ENCODE results near the gene ELMO1. TPM values are rescaled to one million over a fixed set of nuclear protein-coding genes. Genes with fewer than 3 reads are reported as not detected.
A peak's percentile ranks its signal among the peaks of the same experiment; 100 is the strongest.

The ELMO1 gene
- total and polyA plus RNA-seq, 2 of the 13 experiments (the other 11 are each of a cell fraction or from before 2014, with no cell fraction given): 0.11 to 0.17 TPM

- POLR2A ChIA-PET: no interaction called here
- no peak overlapping the region for H3K27ac ChIP-seq (ENCODE audit: extremely low read length, insufficient read depth, low read length)
- no TSS peak for BruUV-seq (replicated peaks)
Measured at GRCh38 chr7:37442268-37442667, 6.4 kb downstream of the ELMO1 start.

GRCh38 chr7:37441816-37442215 lies 6.8 kb downstream of the ELMO1 start:
- Histone ChIP-seq H2AFZ (ENCODE audit: low read length) (peak overlapping the region; percentile 15), H3K27ac (ENCODE audit: extremely low read length, insufficient read depth, low read length) (no peak overlapping the region), H3K9me3 (ENCODE audit: low read length) (no peaks in the 10 kb centered on the region), H3K4me2 (ENCODE audit: low read depth, low read length) (no peak overlapping the region), H3K4me3 (replicated peaks in 1 of 3; ENCODE audit: insufficient read depth in 1 of 3, low read depth in 2 of 3, low read length in 3 of 3) (no peak overlapping the region), H3K9ac (ENCODE audit: insufficient read depth, low read depth, low read length) (no peak overlapping the region), H3K27me3 (ENCODE audit: control insufficient read depth in 1 of 2, insufficient read depth in 2 of 2, low read length in 2 of 2) (peaks cover 0 to 5% of the 10 kb centered on the region in 2 experiments; a peak in 2 of 5 replicates), H3K36me3 (replicated peaks in 1 of 2; ENCODE audit: control insufficient read depth in 1 of 2, insufficient read depth in 2 of 2, low read length in 2 of 2) (no peaks in the 10 kb centered on the region), H3K4me1 (ENCODE audit: insufficient read depth, low read length) (no peaks in the 10 kb centered on the region), H4K20me1 (ENCODE audit: insufficient read depth, low read length) (no peaks in the 10 kb centered on the region), H3K79me2 (ENCODE audit: insufficient read depth, low read length) (no peaks in the 10 kb centered on the region)
- WGBS (ENCODE audit: low lambda C conversion rate): 2% methylated on average over 3 of the region's 3 CpGs
- BruUV-seq (replicated peaks): no TSS peak
- in situ Hi-C loops (cut with HindIII; ENCODE audit: extremely low pct_ligation_motif_present, low pct_unique_long_range_greater_than_20kb) (no loop called here), intact Hi-C loops (cut with micrococcal nuclease; ENCODE audit: unreplicated experiment) (no loop called here)
- DNase-seq (ENCODE audit: low spot score) (no peak), FAIRE-seq (no peak), ATAC-seq (no peak)
- CTCF ChIA-PET (ENCODE audit: low intra/inter-chr PET ratio, low total read pairs): no interaction called here
- POLR2A ChIA-PET: no interaction called here
- TF ChIP-seq MTF1 (CRISPR knock-in tag; IDR thresholded peaks at IDR 0.05) (no peak), ZNF879 (CRISPR knock-in tag; IDR thresholded peaks at IDR 0.05) (no peak), CEBPB (IDR thresholded peaks at IDR 0.05; ENCODE audit: borderline replicate concordance, low read depth, low read length) (no peak), ZNF800 (CRISPR knock-in tag; IDR thresholded peaks at IDR 0.05) (no peak), CSRNP1 (CRISPR knock-in tag; IDR thresholded peaks at IDR 0.05) (no peak), MXI1 (IDR thresholded peaks at IDR 0.05; ENCODE audit: borderline replicate concordance, low read depth, low read length) (no peak), MBNL3 (CRISPR knock-in tag; conservative IDR thresholded peaks at IDR 0.05) (no peak), WIZ (CRISPR knock-in tag; IDR thresholded peaks at IDR 0.05) (no peak), ZNF619 (CRISPR knock-in tag; IDR thresholded peaks at IDR 0.05) (no peak)

More at GRCh38 chr7:37442268-37442667, 6.4 kb downstream of the ELMO1 start:
- in situ Hi-C loops (cut with HindIII; ENCODE audit: extremely low pct_ligation_motif_present, low pct_unique_long_range_greater_than_20kb): no loop called here
- no peak overlapping the region for H3K4me2 ChIP-seq (ENCODE audit: low read depth, low read length)
- no peaks in the 10 kb centered on the region for H3K36me3 ChIP-seq (replicated peaks in 1 of 2; ENCODE audit: control insufficient read depth in 1 of 2, insufficient read depth in 2 of 2, low read length in 2 of 2)
- no peaks in the 10 kb centered on the region for H3K9me3 ChIP-seq (ENCODE audit: low read length)
- peaks cover 0 to 10% of the 10 kb centered on the region in 2 experiments; a peak in 2 of 5 replicates for H3K27me3 ChIP-seq (ENCODE audit: control insufficient read depth in 1 of 2, insufficient read depth in 2 of 2, low read length in 2 of 2)
- DNase-seq (ENCODE audit: low spot score) (no peak), FAIRE-seq (no peak), ATAC-seq (no peak)
- no peaks in the 10 kb centered on the region for H3K4me1 ChIP-seq (ENCODE audit: insufficient read depth, low read length)
- H3K79me2 ChIP-seq (ENCODE audit: insufficient read depth, low read length): no peaks in the 10 kb centered on the region
- H3K9ac ChIP-seq (ENCODE audit: insufficient read depth, low read depth, low read length): no peak overlapping the region
- no peak overlapping the region for H3K4me3 ChIP-seq (replicated peaks in 1 of 3; ENCODE audit: insufficient read depth in 1 of 3, low read depth in 2 of 3, low read length in 3 of 3)
- no peaks in the 10 kb centered on the region for H4K20me1 ChIP-seq (ENCODE audit: insufficient read depth, low read length)
- CTCF ChIA-PET (ENCODE audit: low intra/inter-chr PET ratio, low total read pairs): no interaction called here
- TF ChIP-seq MAFF (IDR thresholded peaks at IDR 0.05; ENCODE audit: low read depth, low read length) (no peak), ZNF326 (CRISPR knock-in tag; IDR thresholded peaks at IDR 0.05; ENCODE audit: borderline replicate concordance) (no peak), ZNF224 (CRISPR knock-in tag; IDR thresholded peaks at IDR 0.05) (no peak), ZNF337 (CRISPR knock-in tag; IDR thresholded peaks at IDR 0.05; ENCODE audit: borderline replicate concordance, low read depth) (no peak), MIER2 (CRISPR knock-in tag; IDR thresholded peaks at IDR 0.05) (no peak), HNRNPLL (IDR thresholded peaks at IDR 0.05; ENCODE audit: low read depth, low read length, poor library complexity, severe bottlenecking) (no peak), ZFP36L1 (CRISPR knock-in tag; IDR thresholded peaks at IDR 0.05) (no peak), PTBP1 (IDR thresholded peaks at IDR 0.05; ENCODE audit: low read depth, low read length, poor library complexity, severe bottlenecking) (no peak), ZNF879 (CRISPR knock-in tag; IDR thresholded peaks at IDR 0.05) (no peak), SOX5 (CRISPR knock-in tag; IDR thresholded peaks at IDR 0.05; ENCODE audit: borderline replicate concordance) (no peak), POLR2AphosphoS5 (IDR thresholded peaks at IDR 0.05; ENCODE audit: low read depth, low read length) (no peak), ZNF543 (CRISPR knock-in tag; IDR thresholded peaks at IDR 0.05) (no peak), RARG (CRISPR knock-in tag; IDR thresholded peaks at IDR 0.05; ENCODE audit: low read depth) (no peak), HDAC1 (CRISPR knock-in tag; IDR thresholded peaks at IDR 0.05) (no peak), ZNF775 (CRISPR knock-in tag; IDR thresholded peaks at IDR 0.05; ENCODE audit: borderline replicate concordance) (no peak), SP2 (CRISPR knock-in tag; IDR thresholded peaks at IDR 0.05) (no peak), ZNF232 (CRISPR knock-in tag; IDR thresholded peaks at IDR 0.05; ENCODE audit: borderline replicate concordance) (no peak), POLR2AphosphoS2 (IDR thresholded peaks at IDR 0.05; ENCODE audit: low read depth, low read length) (no peak), ZNF562 (CRISPR knock-in tag; IDR thresholded peaks at IDR 0.05; ENCODE audit: borderline replicate concordance) (no peak), ZC3H4 (CRISPR knock-in tag; IDR thresholded peaks at IDR 0.05; ENCODE audit: borderline replicate concordance) (no peak)
- H2AFZ ChIP-seq (ENCODE audit: low read length): peak overlapping the region; percentile 15
- intact Hi-C loops (cut with micrococcal nuclease; ENCODE audit: unreplicated experiment): no loop called here
- 28% methylated on average over 4 of the region's 4 CpGs for WGBS (ENCODE audit: low lambda C conversion rate)

Data from HepG2 (cell line).